Stomach smooth muscle (tissue), 2 donors: Measurements from ENCODE around the gene ADCY9.
"Not testable (repeated sequence)": the region's sequence is repeated elsewhere in the genome, so short reads cannot be mapped to it uniquely, and the experiment has no call there.

ENCODE experiments used
- H3K27ac ChIP-seq: one replicate; pipeline ENCODE4 v1.7.0; 2013; ENCODE audit warnings: mild to moderate bottlenecking, low read length, inconsistent platforms
- H3K27me3 ChIP-seq, 2 donors: one replicate each; pipeline ENCODE4 v1.7.0; 2013; ENCODE audit warnings: low read length in 2 of 2; ENCODE audit not compliant: insufficient read depth in 2 of 2, control insufficient read depth in 1 of 2
- H3K36me3 ChIP-seq, 2 donors: one replicate each; pipeline ENCODE4 v1.7.0; 2013; ENCODE audit warnings: low read length in 2 of 2; ENCODE audit not compliant: control insufficient read depth in 2 of 2, insufficient read depth in 2 of 2
- H3K4me1 ChIP-seq: one replicate; pipeline ENCODE4 v1.7.0; 2013; ENCODE audit warnings: low read length; ENCODE audit not compliant: control insufficient read depth, insufficient read depth
- H3K4me3 ChIP-seq, 2 donors: one replicate each; pipeline ENCODE4 v1.7.0; 2013; ENCODE audit warnings: low read length in 2 of 2
- H3K9ac ChIP-seq, 2 donors: one replicate each; pipeline ENCODE4 v1.7.0; 2013; ENCODE audit warnings: low read length in 2 of 2, mild to moderate bottlenecking in 1 of 2
- H3K9me3 ChIP-seq, 2 donors: one replicate each; pipeline ENCODE4 v1.7.0; 2013; ENCODE audit warnings: low read length in 2 of 2; ENCODE audit not compliant: control insufficient read depth in 2 of 2
- donor health status: healthy.
- donor health status: Pancreatic carcinoma.

Gene ADCY9

GRCh38 chr16:3934491-3935181, 181.6 kb downstream of the ADCY9 start:
- no peak overlapping the region for H3K27ac ChIP-seq
- no peak overlapping the region for H3K4me3 ChIP-seq
- H3K9me3 ChIP-seq, result no peaks in the 10 kb centered on the region
- no peak overlapping the region for H3K9ac ChIP-seq
- peaks cover 4% of the 10 kb centered on the region for H3K4me1 ChIP-seq
- no peaks in the 10 kb centered on the region for H3K27me3 ChIP-seq
- no peaks in the 10 kb centered on the region for H3K36me3 ChIP-seq

- not testable (repeated sequence) for H3K27me3 ChIP-seq
Measured at GRCh38 chr16:3927147-3927546, 189.1 kb downstream of the ADCY9 start.

GRCh38 chr16:3924763-3925162, 191.5 kb downstream of the ADCY9 start:
- no peak overlapping the region for H3K9ac ChIP-seq
- no peak overlapping the region for H3K27ac ChIP-seq
- H3K36me3 ChIP-seq, result no peaks in the 10 kb centered on the region
- peaks cover 0 to under 1% of the 10 kb centered on the region in 2 donors for H3K9me3 ChIP-seq
- no peaks in the 10 kb centered on the region for H3K27me3 ChIP-seq
- H3K4me3 ChIP-seq, result no peak overlapping the region
- no peaks in the 10 kb centered on the region for H3K4me1 ChIP-seq

More at GRCh38 chr16:3927147-3927546, 189.1 kb downstream of the ADCY9 start:
- not testable (repeated sequence) for H3K9ac ChIP-seq, H3K27ac ChIP-seq, H3K9me3 ChIP-seq, H3K4me3 ChIP-seq, H3K36me3 ChIP-seq, H3K4me1 ChIP-seq

- no peaks in the 10 kb centered on the region for H3K27me3 ChIP-seq
- H3K4me1 ChIP-seq, result no peaks in the 10 kb centered on the region
- H3K9me3 ChIP-seq, result peaks cover 4 to 9% of the 10 kb centered on the region in 2 donors
- H3K27ac ChIP-seq, result no peak overlapping the region
- H3K9ac ChIP-seq, result no peak overlapping the region
- H3K36me3 ChIP-seq, result no peaks in the 10 kb centered on the region
- no peak overlapping the region for H3K4me3 ChIP-seq
Measured at GRCh38 chr16:3922241-3922640, 194.0 kb downstream of the ADCY9 start.

GRCh38 chr16:3920206-3920605, 196.0 kb downstream of the ADCY9 start:
- Histone ChIP-seq H3K27ac (no peak overlapping the region), H3K4me3 (no peak overlapping the region), H3K9me3 (peaks cover 4 to 9% of the 10 kb centered on the region in 2 donors), H3K4me1 (no peaks in the 10 kb centered on the region), H3K36me3 (no peaks in the 10 kb centered on the region), H3K9ac (no peak overlapping the region), H3K27me3 (peaks cover 0 to 3% of the 10 kb centered on the region in 2 donors)

GRCh38 chr16:3919413-3919812, 196.8 kb downstream of the ADCY9 start:
- Histone ChIP-seq H3K4me1 (no peaks in the 10 kb centered on the region), H3K9ac (no peak overlapping the region), H3K27me3 (peaks cover 0 to 3% of the 10 kb centered on the region in 2 donors), H3K36me3 (no peaks in the 10 kb centered on the region), H3K27ac (no peak overlapping the region), H3K9me3 (peaks cover 4 to 9% of the 10 kb centered on the region in 2 donors), H3K4me3 (no peak overlapping the region)

GRCh38 chr16:3915426-3916260, 200.6 kb downstream of the ADCY9 start:
- H3K36me3 ChIP-seq, result no peaks in the 10 kb centered on the region
- H3K4me1 ChIP-seq, result no peaks in the 10 kb centered on the region
- no peak overlapping the region for H3K9ac ChIP-seq
- H3K9me3 ChIP-seq, result peaks cover 4 to 9% of the 10 kb centered on the region in 2 donors
- no peak overlapping the region for H3K27ac ChIP-seq
- peaks cover 0 to 3% of the 10 kb centered on the region in 2 donors for H3K27me3 ChIP-seq
- no peak overlapping the region for H3K4me3 ChIP-seq

GRCh38 chr16:3912897-3913296, 203.3 kb downstream of the ADCY9 start:
- Histone ChIP-seq H3K9ac (no peak overlapping the region), H3K27me3 (peaks cover 0 to 3% of the 10 kb centered on the region in 2 donors), H3K27ac (no peak overlapping the region), H3K9me3 (no peaks in the 10 kb centered on the region), H3K4me3 (no peak overlapping the region), H3K4me1 (no peaks in the 10 kb centered on the region), H3K36me3 (no peaks in the 10 kb centered on the region)
